Activated naive CD4-positive, alpha-beta T cell treated with anti-CD3 and anti-CD28 coated beads, Interleukin-2, amount 10 ng/mL, durations not matched to agents 7 days and 5 days (primary cell): ENCODE measurements around the gene CUL1.

Experiments
- CTCF ChIA-PET: fragments of 350-600 bp; sonication (Branson Sonifier 250); formaldehyde crosslinking; loops from one replicate; lab custom pipeline; 2021; ENCODE audit warnings: antibody characterized with exemption; lab: Charles Lee
- DNase-seq: peaks from one replicate; pipeline ENCODE4 v3.0.0-alpha.2; 2020
- H3K27ac Mint-ChIP-seq: one replicate; pipeline ENCODE4 v1.8.0; 2021; ENCODE audit warnings: mild to moderate bottlenecking, moderate library complexity, mixed read lengths
- H3K27me3 Mint-ChIP-seq: one replicate; pipeline ENCODE4 v1.8.0; 2021; ENCODE audit warnings: mild to moderate bottlenecking, mixed read lengths
- H3K36me3 Mint-ChIP-seq: one replicate; pipeline ENCODE4 v1.8.0; 2021; ENCODE audit warnings: mixed read lengths
- H3K4me1 Mint-ChIP-seq: one replicate; pipeline ENCODE4 v1.8.0; 2021; ENCODE audit warnings: mixed read lengths
- H3K4me3 Mint-ChIP-seq: one replicate; pipeline ENCODE4 v1.8.0; 2021; ENCODE audit warnings: mild to moderate bottlenecking, moderate library complexity, mixed read lengths
- H3K9me3 Mint-ChIP-seq: one replicate; pipeline ENCODE4 v1.8.0; 2021; ENCODE audit warnings: mixed read lengths

The CUL1 gene

GRCh38 chr7:148717266-148717793 is 18.6 kb downstream of the CUL1 start:
- H3K9me3 Mint-ChIP-seq: no peaks in the 10 kb centered on the region
- peaks cover 18% of the 10 kb centered on the region for H3K36me3 Mint-ChIP-seq
- no peaks in the 10 kb centered on the region for H3K27me3 Mint-ChIP-seq
- H3K4me3 Mint-ChIP-seq: no peak overlapping the region
- H3K4me1 Mint-ChIP-seq: peaks cover 19% of the 10 kb centered on the region
- H3K27ac Mint-ChIP-seq: no peak overlapping the region
- no peak for DNase-seq
- CTCF ChIA-PET: no interaction called here

GRCh38 chr7:148718431-148718830 is 19.7 kb downstream of the CUL1 start:
- peaks cover 29% of the 10 kb centered on the region for H3K4me1 Mint-ChIP-seq
- peaks cover 18% of the 10 kb centered on the region for H3K36me3 Mint-ChIP-seq
- H3K27me3 Mint-ChIP-seq: no peaks in the 10 kb centered on the region
- H3K27ac Mint-ChIP-seq: no peak overlapping the region
- no peaks in the 10 kb centered on the region for H3K9me3 Mint-ChIP-seq
- CTCF ChIA-PET: interaction anchor here (1.1 kb wide), 1 partner anchor 55 kb away, joined by 3 read pairs; no protein-coding TSS in a partner anchor
- no peak overlapping the region for H3K4me3 Mint-ChIP-seq
- DNase-seq: no peak

GRCh38 chr7:148719753-148720152 is 21.1 kb downstream of the CUL1 start:
- no peak for DNase-seq
- peaks cover 14% of the 10 kb centered on the region for H3K36me3 Mint-ChIP-seq
- no peaks in the 10 kb centered on the region for H3K9me3 Mint-ChIP-seq
- peaks cover 31% of the 10 kb centered on the region for H3K4me1 Mint-ChIP-seq
- H3K27ac Mint-ChIP-seq: no peak overlapping the region
- H3K27me3 Mint-ChIP-seq: no peaks in the 10 kb centered on the region
- CTCF ChIA-PET: no interaction called here
- no peak overlapping the region for H3K4me3 Mint-ChIP-seq

- H3K4me1 Mint-ChIP-seq: peaks cover 38% of the 10 kb centered on the region
- no peaks in the 10 kb centered on the region for H3K9me3 Mint-ChIP-seq
- peaks cover 15% of the 10 kb centered on the region for H3K36me3 Mint-ChIP-seq
- no peak overlapping the region for H3K4me3 Mint-ChIP-seq
- H3K27ac Mint-ChIP-seq: no peak overlapping the region
- no peaks in the 10 kb centered on the region for H3K27me3 Mint-ChIP-seq
- DNase-seq: no peak
- CTCF ChIA-PET: interaction anchor here (1.2 to 1.9 kb wide), 3 partner anchors 9 to 145 kb away, joined by 3 to 6 read pairs (median 5); no protein-coding TSS in a partner anchor
These were observed 21.8 kb downstream of the CUL1 start for GRCh38 chr7:148720472-148720871.

- no peak overlapping the region for H3K4me3 Mint-ChIP-seq
- no peaks in the 10 kb centered on the region for H3K9me3 Mint-ChIP-seq
- DNase-seq: no peak
- H3K27ac Mint-ChIP-seq: no peak overlapping the region
- no peaks in the 10 kb centered on the region for H3K27me3 Mint-ChIP-seq
- peaks cover 47% of the 10 kb centered on the region for H3K4me1 Mint-ChIP-seq
- peaks cover 15% of the 10 kb centered on the region for H3K36me3 Mint-ChIP-seq
- CTCF ChIA-PET: interaction anchor here (0.5 to 1.9 kb wide), 5 partner anchors 10 to 146 kb away, joined by 3 to 6 read pairs (median 3); no protein-coding TSS in a partner anchor
These were observed 22.7 kb downstream of the CUL1 start for GRCh38 chr7:148721390-148721789.

GRCh38 chr7:148722340-148723165 is 23.9 kb downstream of the CUL1 start:
- CTCF ChIA-PET: interaction anchor here (1.1 to 1.9 kb wide), 2 partner anchors 31 to 147 kb away, joined by 3 to 6 read pairs; no protein-coding TSS in a partner anchor
- H3K27me3 Mint-ChIP-seq: no peaks in the 10 kb centered on the region
- no peaks in the 10 kb centered on the region for H3K9me3 Mint-ChIP-seq
- peaks cover 11% of the 10 kb centered on the region for H3K36me3 Mint-ChIP-seq
- no peak overlapping the region for H3K27ac Mint-ChIP-seq
- peaks cover 55% of the 10 kb centered on the region for H3K4me1 Mint-ChIP-seq
- DNase-seq: no peak
- no peak overlapping the region for H3K4me3 Mint-ChIP-seq

- Mint-ChIP-seq H3K27ac (no peak overlapping the region), H3K27me3 (no peaks in the 10 kb centered on the region), H3K36me3 (peaks cover 8% of the 10 kb centered on the region), H3K4me3 (no peak overlapping the region), H3K4me1 (peaks cover 60% of the 10 kb centered on the region), H3K9me3 (no peaks in the 10 kb centered on the region)
- DNase-seq: no peak
- CTCF ChIA-PET: no interaction called here
These were observed 24.5 kb downstream of the CUL1 start for GRCh38 chr7:148723166-148723559.

- no peak for DNase-seq
- Mint-ChIP-seq H3K27me3 (no peaks in the 10 kb centered on the region), H3K36me3 (peaks cover 6% of the 10 kb centered on the region), H3K4me3 (no peak overlapping the region), H3K4me1 (peaks cover 61% of the 10 kb centered on the region), H3K27ac (no peak overlapping the region), H3K9me3 (no peaks in the 10 kb centered on the region)
- CTCF ChIA-PET: no interaction called here
These were observed 25.1 kb downstream of the CUL1 start for GRCh38 chr7:148723846-148724245.

GRCh38 chr7:148726385-148726784 is 27.7 kb downstream of the CUL1 start:
- Mint-ChIP-seq H3K4me3 (no peak overlapping the region), H3K27me3 (no peaks in the 10 kb centered on the region), H3K4me1 (peaks cover 58% of the 10 kb centered on the region), H3K36me3 (peaks cover 10% of the 10 kb centered on the region), H3K9me3 (no peaks in the 10 kb centered on the region), H3K27ac (no peak overlapping the region)
- no peak for DNase-seq
- CTCF ChIA-PET: no interaction called here

- Mint-ChIP-seq H3K4me1 (peaks cover 47% of the 10 kb centered on the region), H3K27me3 (no peaks in the 10 kb centered on the region), H3K9me3 (no peaks in the 10 kb centered on the region), H3K4me3 (no peak overlapping the region), H3K36me3 (peaks cover 18% of the 10 kb centered on the region), H3K27ac (no peak overlapping the region)
- DNase-seq: no peak
- CTCF ChIA-PET: no interaction called here
These were observed 29.0 kb downstream of the CUL1 start for GRCh38 chr7:148727501-148728278.

GRCh38 chr7:148729984-148730733 is 31.5 kb downstream of the CUL1 start:
- Mint-ChIP-seq H3K27me3 (no peaks in the 10 kb centered on the region), H3K27ac (no peak overlapping the region), H3K36me3 (peaks cover 31% of the 10 kb centered on the region), H3K4me1 (peaks cover 37% of the 10 kb centered on the region), H3K9me3 (no peaks in the 10 kb centered on the region), H3K4me3 (no peak overlapping the region)
- no peak for DNase-seq
- CTCF ChIA-PET: no interaction called here

- H3K9me3 Mint-ChIP-seq: no peaks in the 10 kb centered on the region
- H3K4me3 Mint-ChIP-seq: no peak overlapping the region
- no peak for DNase-seq
- peaks cover 36% of the 10 kb centered on the region for H3K36me3 Mint-ChIP-seq
- no peaks in the 10 kb centered on the region for H3K27me3 Mint-ChIP-seq
- peaks cover 13% of the 10 kb centered on the region for H3K4me1 Mint-ChIP-seq
- CTCF ChIA-PET: no interaction called here
- H3K27ac Mint-ChIP-seq: no peak overlapping the region
These were observed 34.2 kb downstream of the CUL1 start for GRCh38 chr7:148732862-148733261.

GRCh38 chr7:148733496-148733895 is 34.8 kb downstream of the CUL1 start:
- no peaks in the 10 kb centered on the region for H3K27me3 Mint-ChIP-seq
- H3K9me3 Mint-ChIP-seq: no peaks in the 10 kb centered on the region
- peaks cover 9% of the 10 kb centered on the region for H3K4me1 Mint-ChIP-seq
- no peak for DNase-seq
- H3K36me3 Mint-ChIP-seq: peaks cover 41% of the 10 kb centered on the region
- H3K27ac Mint-ChIP-seq: no peak overlapping the region
- CTCF ChIA-PET: no interaction called here
- H3K4me3 Mint-ChIP-seq: no peak overlapping the region

GRCh38 chr7:148735141-148735540 is 36.4 kb downstream of the CUL1 start:
- H3K4me3 Mint-ChIP-seq: no peak overlapping the region
- peaks cover 6% of the 10 kb centered on the region for H3K4me1 Mint-ChIP-seq
- H3K27ac Mint-ChIP-seq: no peak overlapping the region
- H3K36me3 Mint-ChIP-seq: peaks cover 54% of the 10 kb centered on the region
- no peak for DNase-seq
- no peaks in the 10 kb centered on the region for H3K9me3 Mint-ChIP-seq
- H3K27me3 Mint-ChIP-seq: no peaks in the 10 kb centered on the region
- CTCF ChIA-PET: no interaction called here
